ENCODE results near the gene FOXF1. TPM values are rescaled to one million over a fixed set of nuclear protein-coding genes. Genes with fewer than 3 reads are reported as not detected.

FOXF1 gene
- total RNA-seq, 4 donors from 2014 or later: 0.29 to 4.9 (median 2.0) TPM

GRCh38 chr16:86522634-86523033, 12.3 kb downstream of the FOXF1 start:
- Histone ChIP-seq H3K4me3 (no peak overlapping the region), H3K4me1 (no peaks in the 10 kb centered on the region), H3K27me3 (peaks cover 0 to 17% of the 10 kb centered on the region in 2 donors), H3K9me3 (no peaks in the 10 kb centered on the region), H3K27ac (no peak overlapping the region), H3K36me3 (no peaks in the 10 kb centered on the region)
- no peak for DNase-seq
- TF ChIP-seq CTCF (IDR thresholded peaks at IDR 0.05) (no peak), POLR2A (IDR thresholded peaks at IDR 0.05) (no peak)
- intact Hi-C loops (cut with DNase I; ENCODE audit: low total_unique reads): no loop called here

- no peak overlapping the region for H3K4me3 ChIP-seq
- TF ChIP-seq CTCF (IDR thresholded peaks at IDR 0.05) (no peak), POLR2A (IDR thresholded peaks at IDR 0.05) (no peak)
- intact Hi-C loops (cut with DNase I; ENCODE audit: low total_unique reads): no loop called here
- H3K27me3 ChIP-seq: peaks cover 0 to 17% of the 10 kb centered on the region in 2 donors
- H3K4me1 ChIP-seq: no peaks in the 10 kb centered on the region
- H3K9me3 ChIP-seq: no peaks in the 10 kb centered on the region
- H3K27ac ChIP-seq: no peak overlapping the region
- no peaks in the 10 kb centered on the region for H3K36me3 ChIP-seq
- DNase-seq: no peak
These were observed 12.9 kb downstream of the FOXF1 start for GRCh38 chr16:86523166-86523740.

- no peak overlapping the region for H3K27ac ChIP-seq
- no peak for DNase-seq
- H3K4me1 ChIP-seq: no peaks in the 10 kb centered on the region
- peaks cover 0 to 17% of the 10 kb centered on the region in 2 donors for H3K27me3 ChIP-seq
- no peak for TF ChIP-seq POLR2A (IDR thresholded peaks at IDR 0.05)
- TF ChIP-seq CTCF (IDR thresholded peaks at IDR 0.05): no peak
- H3K4me3 ChIP-seq: no peak overlapping the region
- H3K36me3 ChIP-seq: no peaks in the 10 kb centered on the region
- H3K9me3 ChIP-seq: no peaks in the 10 kb centered on the region
- intact Hi-C loops (cut with DNase I; ENCODE audit: low total_unique reads): no loop called here
These were observed 13.7 kb downstream of the FOXF1 start for GRCh38 chr16:86524029-86524428.

- DNase-seq: no peak
- no peaks in the 10 kb centered on the region for H3K9me3 ChIP-seq
- H3K27ac ChIP-seq: no peak overlapping the region
- no peaks in the 10 kb centered on the region for H3K36me3 ChIP-seq
- H3K4me3 ChIP-seq: no peak overlapping the region
- intact Hi-C loops (cut with DNase I; ENCODE audit: low total_unique reads): no loop called here
- TF ChIP-seq POLR2A (IDR thresholded peaks at IDR 0.05) (no peak), CTCF (IDR thresholded peaks at IDR 0.05) (no peak)
- H3K27me3 ChIP-seq: peaks cover 0 to 17% of the 10 kb centered on the region in 2 donors
- no peaks in the 10 kb centered on the region for H3K4me1 ChIP-seq
These were observed 15.4 kb downstream of the FOXF1 start for GRCh38 chr16:86525696-86526095.

GRCh38 chr16:86527366-86527765, 17.0 kb downstream of the FOXF1 start:
- intact Hi-C loops (cut with DNase I; ENCODE audit: low total_unique reads): no loop called here

More at GRCh38 chr16:86527366-86527765, 17.0 kb downstream of the FOXF1 start:
- Histone ChIP-seq H3K36me3 (no peaks in the 10 kb centered on the region), H3K27ac (no peak overlapping the region), H3K27me3 (peaks cover 0 to 1% of the 10 kb centered on the region in 2 donors), H3K4me1 (no peaks in the 10 kb centered on the region), H3K9me3 (no peaks in the 10 kb centered on the region), H3K4me3 (no peak overlapping the region)
- DNase-seq: no peak
- no peak for TF ChIP-seq POLR2A (IDR thresholded peaks at IDR 0.05)
- TF ChIP-seq CTCF (IDR thresholded peaks at IDR 0.05): no peak

Data from uterus (tissue), 4 donors.